Measurements from ENCODE around the gene CGB8.
"Not testable (repeated sequence)": the region's sequence is repeated elsewhere in the genome, so short reads cannot be mapped to it uniquely, and the experiment has no call there.

CGB8 gene

GRCh38 chr19:49056101-49056901 is 7.4 kb upstream of the CGB8 start:
- H3K9me3 ChIP-seq (ENCODE audit: control insufficient read depth in 5 of 5, low read length in 5 of 5), result no peaks in the 10 kb centered on the region
- peak overlapping the region in 4 of 5 donors; percentile 51 to 74 (median 57) for H3K9ac ChIP-seq (ENCODE audit: low read length in 5 of 5)
- peaks cover 2 to 29% (median 19%) of the 10 kb centered on the region in 5 donors for H3K27me3 ChIP-seq (ENCODE audit: control insufficient read depth in 5 of 5, insufficient read depth in 4 of 5, low read length in 5 of 5)
- no peak overlapping the region for H3K27ac ChIP-seq (ENCODE audit: low read depth, low read length)
- H3K36me3 ChIP-seq (ENCODE audit: control insufficient read depth in 5 of 5, insufficient read depth in 5 of 5, low read length in 5 of 5), result no peaks in the 10 kb centered on the region
- peaks cover 0 to 25% (median 20%) of the 10 kb centered on the region in 5 donors for H3K4me1 ChIP-seq (ENCODE audit: control insufficient read depth in 5 of 5, insufficient read depth in 5 of 5, low read length in 5 of 5)
- peak overlapping the region; percentile 60 to 76 (median 66) for H3K4me3 ChIP-seq (ENCODE audit: low read depth in 1 of 5, low read length in 5 of 5)

GRCh38 chr19:49050376-49051033 is 1.6 kb upstream of the CGB8 start:
- not testable (repeated sequence) for H3K4me3 ChIP-seq (ENCODE audit: low read depth in 1 of 5, low read length in 5 of 5); H3K4me1 ChIP-seq (ENCODE audit: control insufficient read depth in 5 of 5, insufficient read depth in 5 of 5, low read length in 5 of 5); H3K27ac ChIP-seq (ENCODE audit: low read depth, low read length); H3K9ac ChIP-seq (ENCODE audit: low read length in 5 of 5); H3K9me3 ChIP-seq (ENCODE audit: control insufficient read depth in 5 of 5, low read length in 5 of 5); H3K36me3 ChIP-seq (ENCODE audit: control insufficient read depth in 5 of 5, insufficient read depth in 5 of 5, low read length in 5 of 5); H3K27me3 ChIP-seq (ENCODE audit: control insufficient read depth in 5 of 5, insufficient read depth in 4 of 5, low read length in 5 of 5)

- H3K4me3 ChIP-seq (ENCODE audit: low read depth in 1 of 5, low read length in 5 of 5); H3K27me3 ChIP-seq (ENCODE audit: control insufficient read depth in 5 of 5, insufficient read depth in 4 of 5, low read length in 5 of 5): not testable (repeated sequence)
Measured at GRCh38 chr19:49049834-49050233, 923 bp upstream of the CGB8 start.

GRCh38 chr19:49043548-49043947 is 5.4 kb downstream of the CGB8 start, which contains the start of gene CGB5:
TSS of gene CGB5 (plus strand) at chr19:49043848. CDS start at chr19:49044210, 362 bp downstream.
- not testable (repeated sequence) for H3K4me1 ChIP-seq (ENCODE audit: control insufficient read depth in 5 of 5, insufficient read depth in 5 of 5, low read length in 5 of 5); H3K9me3 ChIP-seq (ENCODE audit: control insufficient read depth in 5 of 5, low read length in 5 of 5); H3K27me3 ChIP-seq (ENCODE audit: control insufficient read depth in 5 of 5, insufficient read depth in 4 of 5, low read length in 5 of 5); H3K27ac ChIP-seq (ENCODE audit: low read depth, low read length); H3K36me3 ChIP-seq (ENCODE audit: control insufficient read depth in 5 of 5, insufficient read depth in 5 of 5, low read length in 5 of 5); H3K4me3 ChIP-seq (ENCODE audit: low read depth in 1 of 5, low read length in 5 of 5); H3K9ac ChIP-seq (ENCODE audit: low read length in 5 of 5)

More at GRCh38 chr19:49049834-49050233, 923 bp upstream of the CGB8 start:
- H3K4me1 ChIP-seq (ENCODE audit: control insufficient read depth in 5 of 5, insufficient read depth in 5 of 5, low read length in 5 of 5); H3K9me3 ChIP-seq (ENCODE audit: control insufficient read depth in 5 of 5, low read length in 5 of 5); H3K9ac ChIP-seq (ENCODE audit: low read length in 5 of 5); H3K36me3 ChIP-seq (ENCODE audit: control insufficient read depth in 5 of 5, insufficient read depth in 5 of 5, low read length in 5 of 5); H3K27ac ChIP-seq (ENCODE audit: low read depth, low read length): not testable (repeated sequence)

GRCh38 chr19:49042666-49043065 is 6.2 kb downstream of the CGB8 start:
- H3K4me1 ChIP-seq (ENCODE audit: control insufficient read depth in 5 of 5, insufficient read depth in 5 of 5, low read length in 5 of 5); H3K9ac ChIP-seq (ENCODE audit: low read length in 5 of 5); H3K9me3 ChIP-seq (ENCODE audit: control insufficient read depth in 5 of 5, low read length in 5 of 5); H3K4me3 ChIP-seq (ENCODE audit: low read depth in 1 of 5, low read length in 5 of 5); H3K27ac ChIP-seq (ENCODE audit: low read depth, low read length); H3K27me3 ChIP-seq (ENCODE audit: control insufficient read depth in 5 of 5, insufficient read depth in 4 of 5, low read length in 5 of 5); H3K36me3 ChIP-seq (ENCODE audit: control insufficient read depth in 5 of 5, insufficient read depth in 5 of 5, low read length in 5 of 5): not testable (repeated sequence)

GRCh38 chr19:49042177-49042576 is 6.7 kb downstream of the CGB8 start:
- Histone ChIP-seq H3K4me3 (ENCODE audit: low read depth in 1 of 5, low read length in 5 of 5) (no peak overlapping the region), H3K9me3 (ENCODE audit: control insufficient read depth in 5 of 5, low read length in 5 of 5) (no peaks in the 10 kb centered on the region), H3K9ac (ENCODE audit: low read length in 5 of 5) (no peak overlapping the region), H3K27me3 (ENCODE audit: control insufficient read depth in 5 of 5, insufficient read depth in 4 of 5, low read length in 5 of 5) (no peaks in the 10 kb centered on the region), H3K36me3 (ENCODE audit: control insufficient read depth in 5 of 5, insufficient read depth in 5 of 5, low read length in 5 of 5) (no peaks in the 10 kb centered on the region), H3K4me1 (ENCODE audit: control insufficient read depth in 5 of 5, insufficient read depth in 5 of 5, low read length in 5 of 5) (no peaks in the 10 kb centered on the region), H3K27ac (ENCODE audit: low read depth, low read length) (no peak overlapping the region)

- not testable (repeated sequence) for H3K27me3 ChIP-seq (ENCODE audit: control insufficient read depth in 5 of 5, insufficient read depth in 4 of 5, low read length in 5 of 5); H3K27ac ChIP-seq (ENCODE audit: low read depth, low read length); H3K9ac ChIP-seq (ENCODE audit: low read length in 5 of 5); H3K36me3 ChIP-seq (ENCODE audit: control insufficient read depth in 5 of 5, insufficient read depth in 5 of 5, low read length in 5 of 5); H3K9me3 ChIP-seq (ENCODE audit: control insufficient read depth in 5 of 5, low read length in 5 of 5); H3K4me3 ChIP-seq (ENCODE audit: low read depth in 1 of 5, low read length in 5 of 5); H3K4me1 ChIP-seq (ENCODE audit: control insufficient read depth in 5 of 5, insufficient read depth in 5 of 5, low read length in 5 of 5)
Measured at GRCh38 chr19:49039736-49040135, 9.2 kb downstream of the CGB8 start.

- H3K9me3 ChIP-seq (ENCODE audit: control insufficient read depth in 5 of 5, low read length in 5 of 5); H3K4me1 ChIP-seq (ENCODE audit: control insufficient read depth in 5 of 5, insufficient read depth in 5 of 5, low read length in 5 of 5); H3K9ac ChIP-seq (ENCODE audit: low read length in 5 of 5); H3K27me3 ChIP-seq (ENCODE audit: control insufficient read depth in 5 of 5, insufficient read depth in 4 of 5, low read length in 5 of 5); H3K36me3 ChIP-seq (ENCODE audit: control insufficient read depth in 5 of 5, insufficient read depth in 5 of 5, low read length in 5 of 5); H3K4me3 ChIP-seq (ENCODE audit: low read depth in 1 of 5, low read length in 5 of 5); H3K27ac ChIP-seq (ENCODE audit: low read depth, low read length): not testable (repeated sequence)
Measured at GRCh38 chr19:49038557-49039276, 10.2 kb downstream of the CGB8 start.

GRCh38 chr19:49038111-49038510 is 10.8 kb downstream of the CGB8 start:
- not testable (repeated sequence) for H3K4me3 ChIP-seq (ENCODE audit: low read depth in 1 of 5, low read length in 5 of 5); H3K9me3 ChIP-seq (ENCODE audit: control insufficient read depth in 5 of 5, low read length in 5 of 5); H3K27me3 ChIP-seq (ENCODE audit: control insufficient read depth in 5 of 5, insufficient read depth in 4 of 5, low read length in 5 of 5); H3K27ac ChIP-seq (ENCODE audit: low read depth, low read length); H3K36me3 ChIP-seq (ENCODE audit: control insufficient read depth in 5 of 5, insufficient read depth in 5 of 5, low read length in 5 of 5); H3K9ac ChIP-seq (ENCODE audit: low read length in 5 of 5); H3K4me1 ChIP-seq (ENCODE audit: control insufficient read depth in 5 of 5, insufficient read depth in 5 of 5, low read length in 5 of 5)

- H3K4me3 ChIP-seq (ENCODE audit: low read depth in 1 of 5, low read length in 5 of 5); H3K4me1 ChIP-seq (ENCODE audit: control insufficient read depth in 5 of 5, insufficient read depth in 5 of 5, low read length in 5 of 5); H3K36me3 ChIP-seq (ENCODE audit: control insufficient read depth in 5 of 5, insufficient read depth in 5 of 5, low read length in 5 of 5); H3K9me3 ChIP-seq (ENCODE audit: control insufficient read depth in 5 of 5, low read length in 5 of 5); H3K27me3 ChIP-seq (ENCODE audit: control insufficient read depth in 5 of 5, insufficient read depth in 4 of 5, low read length in 5 of 5); H3K9ac ChIP-seq (ENCODE audit: low read length in 5 of 5); H3K27ac ChIP-seq (ENCODE audit: low read depth, low read length): not testable (repeated sequence)
Measured at GRCh38 chr19:49036815-49037214, 12.1 kb downstream of the CGB8 start, which contains the start of gene CGB1. TSS of gene CGB1 (minus strand) at chr19:49036895. CDS start at chr19:49036711, 184 bp downstream.

Measured in subcutaneous abdominal adipose tissue (tissue), 5 donors.